HEK293T (cell line): ENCODE measurements around the gene GRK6.

Experiments used
- ARNT ChIP-seq: fragments of 450-650 bp; IDR thresholded peaks from 2 replicates; pipeline ENCODE4 v1.6.1; 2017; ENCODE audit warnings: mild to moderate bottlenecking
- BHLHE40 ChIP-seq: fragments of 450-650 bp; IDR thresholded peaks from 2 replicates; pipeline ENCODE4 v1.6.1; 2016; ENCODE audit warnings: mild to moderate bottlenecking, moderate library complexity, borderline replicate concordance
- FOXA1 ChIP-seq: fragments of 450-650 bp; IDR thresholded peaks from 2 replicates; pipeline ENCODE4 v1.6.1; 2016; ENCODE audit warnings: mild to moderate bottlenecking
- FOXK2 ChIP-seq: fragments of 450-650 bp; IDR thresholded peaks from 2 replicates; pipeline ENCODE4 v1.6.1; 2016; ENCODE audit warnings: mild to moderate bottlenecking
- FOXM1 ChIP-seq: fragments of 450-650 bp; IDR thresholded peaks from 2 replicates; pipeline ENCODE4 v1.6.1; 2017; ENCODE audit warnings: mild to moderate bottlenecking, borderline replicate concordance
- HDGF ChIP-seq: fragments of 450-650 bp; IDR thresholded peaks from 2 replicates; pipeline ENCODE4 v1.6.1; 2017; ENCODE audit warnings: antibody characterized with exemption, borderline replicate concordance
- L3MBTL2 ChIP-seq: fragments of 450-650 bp; conservative IDR thresholded peaks from 2 replicates; pipeline ENCODE4 v1.6.1; 2016; ENCODE audit warnings: mild to moderate bottlenecking
- LEF1 ChIP-seq: fragments of 450-650 bp; IDR thresholded peaks from 2 replicates; pipeline ENCODE4 v1.6.1; 2017; ENCODE audit warnings: mild to moderate bottlenecking, borderline replicate concordance
- SP1 ChIP-seq: fragments of 450-650 bp; IDR thresholded peaks from 2 replicates; pipeline ENCODE4 v1.6.1; 2017
- SUZ12 ChIP-seq: fragments of 450-650 bp; IDR thresholded peaks from 2 replicates; pipeline ENCODE4 v1.6.1; 2016; ENCODE audit warnings: mild to moderate bottlenecking
- TARDBP ChIP-seq: fragments of 450-650 bp; IDR thresholded peaks from 2 replicates; pipeline ENCODE4 v1.6.1; 2016
- ZNF384 ChIP-seq: fragments of 450-650 bp; IDR thresholded peaks from 2 replicates; pipeline ENCODE4 v1.6.1; 2016
- TF ChIP-seq, protein P1 (sequence below): fragments of 450-650 bp; IDR thresholded peaks from 2 replicates; pipeline ENCODE4 v1.6.1; 2016

- TF ChIP-seq ARNT (no peak), SUZ12 (no peak), FOXA1 (no peak), SP1 (no peak), ZNF384 (no peak), LEF1 (no peak), FOXK2 (no peak), FOXM1 (no peak), L3MBTL2 (no peak), HDGF (no peak), TARDBP (no peak), BHLHE40 (no peak)
- TF ChIP-seq, protein P1, sequence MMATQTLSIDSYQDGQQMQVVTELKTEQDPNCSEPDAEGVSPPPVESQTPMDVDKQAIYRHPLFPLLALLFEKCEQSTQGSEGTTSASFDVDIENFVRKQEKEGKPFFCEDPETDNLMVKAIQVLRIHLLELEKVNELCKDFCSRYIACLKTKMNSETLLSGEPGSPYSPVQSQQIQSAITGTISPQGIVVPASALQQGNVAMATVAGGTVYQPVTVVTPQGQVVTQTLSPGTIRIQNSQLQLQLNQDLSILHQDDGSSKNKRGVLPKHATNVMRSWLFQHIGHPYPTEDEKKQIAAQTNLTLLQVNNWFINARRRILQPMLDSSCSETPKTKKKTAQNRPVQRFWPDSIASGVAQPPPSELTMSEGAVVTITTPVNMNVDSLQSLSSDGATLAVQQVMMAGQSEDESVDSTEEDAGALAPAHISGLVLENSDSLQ: no peak
Observed at GRCh38 chr5:177479774-177480173, 53.3 kb downstream of the GRK6 start.
